Fibroblast of villous mesenchyme (primary cell): ENCODE results near the gene SVIP. TPM values are rescaled to one million over a fixed set of nuclear protein-coding genes. Genes with fewer than 3 reads are reported as not detected.

Source experiments
- DNase-seq: peaks from one replicate; pipeline ENCODE4 v3.0.0-alpha.2; 2010; ENCODE audit warnings: low read depth
- H3K4me3 ChIP-seq: 2 replicates; pipeline ENCODE4 v1.5.1; 2011; ENCODE audit warnings: low read depth, mild to moderate bottlenecking, low read length
- total RNA-seq: library from RNA; depleted of rRNA; stranded (reverse); fragments of >200 nt; gene quantifications from 2 replicates; pipeline ENCODE4 v1.2.3, GENCODE V29; 2012
- TF ChIP-seq, protein P1 (sequence below): IDR thresholded peaks from 2 replicates; pipeline ENCODE4 v1.5.1; 2012; ENCODE audit warnings: low read depth, mild to moderate bottlenecking, low read length; ENCODE audit not compliant: insufficient read depth

Gene SVIP
- total RNA-seq = 2.6 and 3.9 TPM in 2 replicates

GRCh38 chr11:22829231-22830081 is at the start of gene SVIP:
TSS of gene SVIP (minus strand) at chr11:22829801. CDS start at chr11:22829748, 53 bp downstream.
- TF ChIP-seq, protein P1, sequence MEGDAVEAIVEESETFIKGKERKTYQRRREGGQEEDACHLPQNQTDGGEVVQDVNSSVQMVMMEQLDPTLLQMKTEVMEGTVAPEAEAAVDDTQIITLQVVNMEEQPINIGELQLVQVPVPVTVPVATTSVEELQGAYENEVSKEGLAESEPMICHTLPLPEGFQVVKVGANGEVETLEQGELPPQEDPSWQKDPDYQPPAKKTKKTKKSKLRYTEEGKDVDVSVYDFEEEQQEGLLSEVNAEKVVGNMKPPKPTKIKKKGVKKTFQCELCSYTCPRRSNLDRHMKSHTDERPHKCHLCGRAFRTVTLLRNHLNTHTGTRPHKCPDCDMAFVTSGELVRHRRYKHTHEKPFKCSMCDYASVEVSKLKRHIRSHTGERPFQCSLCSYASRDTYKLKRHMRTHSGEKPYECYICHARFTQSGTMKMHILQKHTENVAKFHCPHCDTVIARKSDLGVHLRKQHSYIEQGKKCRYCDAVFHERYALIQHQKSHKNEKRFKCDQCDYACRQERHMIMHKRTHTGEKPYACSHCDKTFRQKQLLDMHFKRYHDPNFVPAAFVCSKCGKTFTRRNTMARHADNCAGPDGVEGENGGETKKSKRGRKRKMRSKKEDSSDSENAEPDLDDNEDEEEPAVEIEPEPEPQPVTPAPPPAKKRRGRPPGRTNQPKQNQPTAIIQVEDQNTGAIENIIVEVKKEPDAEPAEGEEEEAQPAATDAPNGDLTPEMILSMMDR = no peak
- peak; percentile 42 for DNase-seq
- H3K4me3 ChIP-seq = peak within 1 kb of the TSS; percentile 64

DNA sequence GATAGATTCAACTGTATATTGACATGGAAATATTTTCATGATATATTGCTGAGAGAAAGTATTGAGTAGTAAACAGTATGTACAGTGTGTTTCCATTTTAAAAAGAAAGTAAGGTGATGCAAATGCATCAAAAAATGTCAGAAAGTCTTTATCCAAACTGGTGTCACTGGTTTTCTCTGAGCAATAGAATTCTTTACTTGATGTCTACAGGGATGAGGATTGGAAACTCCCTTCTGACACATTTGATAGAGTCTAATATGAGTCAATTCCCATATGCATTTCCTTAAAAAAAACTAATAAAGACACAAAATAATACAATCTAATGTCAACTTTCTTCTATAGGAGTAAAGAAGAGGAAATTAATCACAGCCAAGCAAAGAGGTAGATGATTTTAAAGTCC is 49.0 kb upstream of the SVIP start:
- no peak for DNase-seq
- no peak overlapping the region for H3K4me3 ChIP-seq
- TF ChIP-seq, protein P1 = no peak

DNA sequence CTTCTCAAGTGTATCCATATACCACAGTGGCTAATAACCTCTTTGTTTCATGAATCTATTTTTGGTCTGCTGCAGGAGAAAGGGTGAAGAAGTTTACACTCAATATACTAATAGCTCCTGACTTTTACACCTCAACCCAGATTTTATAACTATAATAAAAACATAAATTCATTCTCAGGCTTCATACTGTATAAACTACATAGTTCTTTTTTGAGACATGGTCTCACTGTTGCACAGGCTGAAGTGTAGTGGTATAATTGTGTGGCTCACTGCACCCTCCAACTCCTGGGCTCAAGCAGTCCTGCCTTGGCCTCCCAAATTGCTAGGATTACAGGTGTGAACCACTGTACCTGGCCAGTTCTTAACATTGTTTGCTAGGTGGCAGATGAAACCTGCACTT is 48.4 kb upstream of the SVIP start:
- DNase-seq = no peak
- TF ChIP-seq, protein P1 = no peak
- no peak overlapping the region for H3K4me3 ChIP-seq

- TF ChIP-seq, protein P1 = peak; percentile 57
- DNase-seq = peak; percentile 75
- no peak overlapping the region for H3K4me3 ChIP-seq
These were observed 46.4 kb upstream of the SVIP start for GRCh38 chr11:22875869-22876473.

GRCh38 chr11:22869325-22869724 is 39.7 kb upstream of the SVIP start:
- TF ChIP-seq, protein P1 = no peak
- H3K4me3 ChIP-seq = no peak overlapping the region

DNA sequence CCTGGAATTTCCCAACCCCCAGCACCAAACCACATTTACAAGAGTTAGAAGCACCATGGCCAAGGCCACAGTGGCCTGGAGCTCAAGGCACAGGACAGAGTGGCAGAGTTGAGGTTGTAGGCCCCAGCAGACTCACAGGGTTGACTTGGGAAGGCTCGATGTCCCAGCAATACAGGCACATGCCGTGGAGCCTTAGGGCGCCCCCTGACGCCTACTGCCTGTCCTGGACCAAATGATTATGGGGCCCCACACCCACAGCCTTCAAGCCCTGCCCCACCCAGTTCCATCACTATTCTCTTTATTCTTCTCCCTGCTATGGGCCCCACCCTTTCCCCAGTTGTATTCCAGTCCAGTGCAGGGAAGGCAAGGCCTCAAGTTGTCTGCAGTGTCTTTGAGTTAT is 30.6 kb upstream of the SVIP start, which contains the start of gene CCDC179:
TSS of gene CCDC179 (minus strand) at position 234 of the 400 bp plus-strand sequence. CDS start at position 181, 53 bp downstream.
- no peak within 1 kb of the TSS for H3K4me3 ChIP-seq
- no peak for DNase-seq
- TF ChIP-seq, protein P1 = no peak

More at GRCh38 chr11:22869325-22869724, 39.7 kb upstream of the SVIP start:
- DNase-seq = no peak
